Stimulated activated CD8-positive, alpha-beta memory T cell treated with anti-CD3 and anti-CD28 coated beads, Interleukin-2, amount 100 ng/mL, for 1 hour (primary cell): ENCODE data around the gene LANCL3.
"Not testable (repeated sequence)": the region's sequence is repeated elsewhere in the genome, so short reads cannot be mapped to it uniquely, and the experiment has no call there.

Source experiments
- DNase-seq, 2 donors: peaks; one replicate each; pipeline ENCODE4 v3.0.0-alpha.2; 2020; ENCODE audit warnings: low read depth in 2 of 2

Gene LANCL3

GRCh38 chrX:37571426-37572107, at the start of gene LANCL3:
Gene LANCL3, plus strand, starts transcription at chrX:37571661. Its CDS starts 210 bp downstream, at chrX:37571871.
- not testable (repeated sequence) for DNase-seq

GRCh38 chrX:37523673-37524072, 47.8 kb upstream of the LANCL3 start:
- DNase-seq = not testable (repeated sequence)

- DNase-seq = no peak
These were observed 29.5 kb upstream of the LANCL3 start for GRCh38 chrX:37541991-37542390.

- DNase-seq = no peak
These were observed 28.7 kb upstream of the LANCL3 start for GRCh38 chrX:37542791-37543190.

GRCh38 chrX:37543324-37543723, 28.1 kb upstream of the LANCL3 start:
- no peak for DNase-seq

GRCh38 chrX:37544531-37544930, 26.9 kb upstream of the LANCL3 start:
- DNase-seq = not testable (repeated sequence)

- DNase-seq = no peak
These were observed 26.4 kb upstream of the LANCL3 start for GRCh38 chrX:37545066-37545465.

GRCh38 chrX:37549619-37550018, 21.8 kb upstream of the LANCL3 start:
- DNase-seq = not testable (repeated sequence)

GRCh38 chrX:37553476-37553875, 18.0 kb upstream of the LANCL3 start:
- DNase-seq = no peak

GRCh38 chrX:37565254-37565653, 6.2 kb upstream of the LANCL3 start:
- DNase-seq = not testable (repeated sequence)

GRCh38 chrX:37570349-37570748, 1.1 kb upstream of the LANCL3 start:
- DNase-seq = not testable (repeated sequence)

- not testable (repeated sequence) for DNase-seq
These were observed 687 bp downstream of the LANCL3 start for GRCh38 chrX:37572108-37572587.

- DNase-seq = not testable (repeated sequence)
These were observed 1.7 kb downstream of the LANCL3 start for GRCh38 chrX:37573121-37573520.

GRCh38 chrX:37578045-37578444, 6.6 kb downstream of the LANCL3 start:
- no peak for DNase-seq

- no peak for DNase-seq
These were observed 8.6 kb downstream of the LANCL3 start for GRCh38 chrX:37580080-37580479.

- not testable (repeated sequence) for DNase-seq
These were observed 15.9 kb downstream of the LANCL3 start for GRCh38 chrX:37587337-37587736.

- no peak for DNase-seq
These were observed 18.6 kb downstream of the LANCL3 start for GRCh38 chrX:37590047-37590446.

- no peak for DNase-seq
These were observed 23.4 kb downstream of the LANCL3 start for GRCh38 chrX:37594755-37595382.

- no peak for DNase-seq
These were observed 28.3 kb downstream of the LANCL3 start for GRCh38 chrX:37599729-37600128.

GRCh38 chrX:37603938-37604409, 32.5 kb downstream of the LANCL3 start:
- DNase-seq = no peak

GRCh38 chrX:37607243-37607642, 35.8 kb downstream of the LANCL3 start:
- no peak for DNase-seq

GRCh38 chrX:37608156-37608555, 36.7 kb downstream of the LANCL3 start:
- DNase-seq = no peak

GRCh38 chrX:37609727-37610126, 38.3 kb downstream of the LANCL3 start:
- DNase-seq = no peak
